NCI-H2081 treated with DMSO at 0.1 percent for 48 hours (cell line): ENCODE results near the gene CCS.
"Not testable (repeated sequence)": the region's sequence is repeated elsewhere in the genome, so short reads cannot be mapped to it uniquely, and the experiment has no call there.

Experiments used
- DNase-seq: peaks from one replicate; lab custom pipeline; 2025; lab: John Stamatoyannopoulos, UW

The CCS gene

DNA sequence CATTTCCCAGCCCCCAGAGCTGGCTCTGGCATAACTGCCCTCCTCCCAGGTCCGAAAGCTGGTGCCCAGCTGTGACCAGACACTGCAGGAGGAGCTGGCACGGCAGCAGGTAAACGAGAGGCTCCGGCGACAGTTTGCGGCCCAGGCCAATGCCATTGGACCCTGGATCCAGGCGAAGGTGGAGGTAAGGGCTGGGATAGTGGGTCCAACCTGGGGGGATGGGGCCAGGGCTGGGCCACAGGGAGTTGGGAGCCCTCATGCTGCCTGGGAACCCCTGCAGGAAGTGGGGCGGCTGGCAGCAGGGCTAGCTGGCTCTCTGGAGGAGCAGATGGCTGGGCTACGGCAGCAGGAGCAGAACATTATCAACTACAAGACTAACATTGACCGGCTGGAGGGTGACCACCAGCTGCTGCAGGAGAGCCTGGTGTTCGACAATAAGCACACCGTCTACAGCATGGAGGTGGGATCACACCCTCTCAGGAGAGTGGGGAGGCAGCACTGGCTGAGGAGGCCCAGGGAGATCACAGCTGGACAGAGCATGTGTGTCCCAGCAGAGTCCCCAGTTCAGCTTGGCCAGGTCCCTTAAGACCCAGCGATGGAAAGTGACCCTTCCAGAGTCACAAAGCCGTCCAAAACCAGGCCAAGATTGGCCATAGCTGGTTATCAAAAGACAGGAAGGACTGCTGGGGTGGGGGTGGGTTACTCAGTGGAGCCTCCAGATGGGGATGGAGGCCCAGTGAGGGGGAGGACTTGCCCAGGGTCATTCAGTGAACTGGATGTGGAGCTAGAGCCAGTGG is 31.6 kb upstream of the CCS start:
- DNase-seq = no peak

GRCh38 chr11:66561975-66562248 is 31.1 kb upstream of the CCS start:
- DNase-seq = no peak

DNA sequence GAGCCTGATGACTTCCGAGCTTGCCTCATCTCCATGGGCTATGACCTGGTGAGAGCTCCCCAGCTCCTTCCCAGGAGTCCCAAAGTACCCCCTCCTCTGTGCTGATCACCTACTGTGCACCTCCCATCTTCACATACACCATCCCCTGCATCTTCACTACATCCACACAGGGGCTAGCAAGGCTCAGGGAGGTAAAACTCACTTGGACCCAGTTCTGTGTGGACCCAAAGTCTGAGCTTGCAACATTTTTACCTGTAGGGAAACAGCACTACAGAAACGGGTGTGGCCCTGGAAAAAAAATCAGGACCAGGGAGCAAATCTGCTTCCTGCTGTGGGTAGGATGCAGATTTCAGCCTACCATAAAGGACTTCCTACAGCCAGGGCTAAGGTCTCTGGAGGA is 30.7 kb upstream of the CCS start:
- no peak for DNase-seq

DNA sequence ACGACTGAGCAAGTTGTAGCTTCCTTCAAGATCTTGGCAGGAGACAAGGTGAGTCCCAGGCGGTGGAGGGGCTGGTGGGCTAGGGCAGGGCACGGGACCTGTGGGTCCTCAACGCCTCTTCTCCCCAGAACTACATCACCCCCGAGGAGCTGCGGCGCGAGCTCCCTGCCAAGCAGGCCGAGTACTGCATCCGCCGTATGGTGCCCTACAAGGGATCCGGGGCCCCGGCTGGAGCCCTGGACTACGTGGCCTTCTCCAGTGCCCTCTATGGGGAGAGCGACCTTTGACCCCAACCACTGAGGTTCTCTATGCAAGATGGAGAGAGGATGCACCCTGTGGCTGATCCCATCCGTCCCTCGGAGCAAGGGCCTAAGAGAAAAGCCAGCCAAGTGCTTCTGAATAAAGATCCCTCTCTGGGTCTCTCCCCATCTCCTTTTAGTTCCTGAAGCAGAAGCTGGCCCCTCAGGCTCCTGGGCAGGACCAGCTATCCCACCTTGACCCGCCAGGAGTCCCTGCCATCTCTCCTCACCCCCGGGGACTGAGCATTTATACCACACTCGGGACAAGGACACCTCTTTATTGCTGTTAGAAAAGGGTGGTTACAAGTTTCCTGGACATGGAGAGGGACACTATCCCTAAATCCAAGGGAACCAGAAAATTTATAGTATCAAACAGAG is 29.9 kb upstream of the CCS start:
- no peak for DNase-seq

- DNase-seq = no peak
Observed at GRCh38 chr11:66563832-66564231, 29.2 kb upstream of the CCS start.

GRCh38 chr11:66564538-66564937 is 28.4 kb upstream of the CCS start:
- no peak for DNase-seq

- DNase-seq = no peak
Observed at GRCh38 chr11:66564984-66565383, 28.0 kb upstream of the CCS start.

- no peak for DNase-seq
Observed at GRCh38 chr11:66566221-66566620, 26.8 kb upstream of the CCS start.

DNA sequence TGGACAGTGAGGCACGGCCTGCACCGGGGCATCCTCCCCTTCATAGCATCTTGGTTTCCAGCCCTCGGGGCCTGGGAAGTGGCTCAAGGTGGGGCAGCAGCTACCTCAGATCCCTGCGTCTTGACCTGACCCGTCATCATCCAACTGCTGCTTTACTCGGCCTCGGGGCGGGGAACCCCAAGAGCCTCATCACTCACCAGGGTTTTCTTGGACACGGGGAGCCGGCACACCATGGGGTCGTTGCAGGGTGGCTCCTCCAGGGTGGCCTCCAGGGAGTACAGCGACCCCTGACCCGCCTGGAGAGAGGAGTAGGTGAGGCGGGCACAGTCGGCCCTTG is 25.2 kb upstream of the CCS start:
- DNase-seq = no peak

- no peak for DNase-seq
Observed at GRCh38 chr11:66568124-66568916, 24.7 kb upstream of the CCS start, which contains the start of gene CTSF. CTSF (minus strand) TSS chr11:66568606; CDS start chr11:66568486, 120 bp downstream.

GRCh38 chr11:66569076-66569475 is 23.9 kb upstream of the CCS start:
- no peak for DNase-seq

DNA sequence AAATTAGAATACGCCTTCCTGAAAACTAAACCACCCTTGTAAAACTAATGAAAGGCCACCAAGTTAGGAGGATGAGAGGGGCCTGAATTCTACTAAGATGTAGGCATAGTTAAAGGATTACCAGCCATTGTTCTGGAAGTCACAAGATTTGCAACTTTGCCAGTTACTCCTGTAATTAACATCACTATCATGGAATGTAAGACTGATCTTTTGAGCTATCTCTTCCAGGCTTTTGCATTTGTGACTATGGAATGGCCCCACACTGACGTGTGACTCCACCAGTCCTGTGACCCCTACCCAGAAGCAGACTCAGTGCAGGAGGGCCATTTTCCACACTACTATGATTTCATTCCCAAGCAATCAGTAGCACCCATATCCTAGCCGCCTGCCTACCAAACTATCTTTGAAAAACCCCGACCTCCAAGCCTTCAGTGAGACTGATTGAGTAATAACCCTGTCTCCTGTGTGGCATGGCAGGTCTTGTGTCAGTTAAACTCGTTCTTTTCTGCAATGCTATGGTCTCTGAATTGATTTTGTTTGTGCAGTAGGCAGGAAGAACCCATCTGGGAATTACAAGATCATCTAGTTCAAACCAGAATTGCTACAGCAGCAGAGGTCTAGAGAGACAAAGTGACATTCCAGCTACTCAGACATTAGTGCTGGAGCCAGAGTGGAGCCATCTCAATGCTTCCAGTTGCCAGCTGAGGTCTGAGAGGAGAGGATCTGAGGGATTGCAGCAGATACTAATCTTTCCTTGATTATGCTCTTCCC is 22.7 kb upstream of the CCS start:
- no peak for DNase-seq

DNA sequence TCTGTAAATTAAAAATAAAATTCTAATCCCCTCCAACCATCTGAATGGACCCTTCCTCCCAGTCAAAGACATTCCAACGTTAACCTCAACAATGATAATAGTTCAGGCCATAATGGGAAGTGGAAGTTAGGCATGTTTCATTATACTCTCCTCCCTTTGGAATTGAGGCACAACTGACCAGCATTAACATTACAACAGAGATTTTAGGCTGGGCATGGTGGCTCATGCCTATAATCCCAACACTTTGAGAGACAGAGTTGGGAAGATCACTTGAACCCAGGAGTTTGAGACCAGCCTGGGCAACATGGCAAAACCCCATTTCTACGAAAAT is 22.2 kb upstream of the CCS start:
- no peak for DNase-seq

- DNase-seq = no peak
Observed at GRCh38 chr11:66579017-66579606, 13.9 kb upstream of the CCS start.

- no peak for DNase-seq
Observed at GRCh38 chr11:66580803-66581202, 12.2 kb upstream of the CCS start.

- DNase-seq = no peak
Observed at GRCh38 chr11:66581261-66581660, 11.7 kb upstream of the CCS start.

- DNase-seq = not testable (repeated sequence)
Observed at GRCh38 chr11:66582565-66583147, 10.3 kb upstream of the CCS start.

- DNase-seq = not testable (repeated sequence)
Observed at GRCh38 chr11:66585447-66585846, 7.5 kb upstream of the CCS start.

DNA sequence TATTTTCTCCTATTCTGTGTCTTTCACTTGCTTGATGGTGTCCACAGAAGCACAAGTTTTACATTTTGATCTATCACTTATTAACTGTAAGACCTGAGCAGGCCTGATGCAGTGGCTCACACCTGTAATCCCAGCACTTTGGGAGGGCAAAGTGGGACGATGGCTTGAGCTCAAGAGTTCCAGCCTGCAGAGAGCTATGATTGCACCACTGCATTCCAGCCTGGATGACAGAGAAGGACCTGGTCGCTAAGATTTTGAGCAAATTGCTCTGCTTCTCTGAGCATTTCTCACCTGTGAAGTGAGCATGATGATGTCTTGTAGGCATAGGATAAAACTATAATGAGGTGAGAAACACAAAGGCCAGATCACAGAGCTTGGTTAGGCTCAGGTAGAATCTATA is 6.8 kb upstream of the CCS start:
- DNase-seq = no peak

DNA sequence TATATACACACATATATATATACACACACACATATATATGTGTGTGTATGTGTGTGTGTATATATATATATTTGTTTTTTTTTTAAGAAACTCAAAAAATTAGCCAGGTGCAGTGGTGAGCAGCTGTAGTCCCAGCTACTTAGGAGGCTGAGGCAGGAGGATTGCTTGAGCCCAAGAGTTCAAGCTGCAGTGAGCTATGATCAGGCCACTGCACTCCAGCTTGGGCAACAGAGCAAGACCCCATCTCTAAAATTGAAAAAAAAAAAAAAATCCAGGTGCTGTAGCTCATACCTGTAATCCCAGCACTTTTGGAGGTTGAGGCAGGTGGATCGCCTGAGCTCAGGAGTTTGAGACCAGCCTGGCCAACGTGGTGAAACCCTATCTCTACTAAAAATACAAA is 3.7 kb upstream of the CCS start:
- DNase-seq = not testable (repeated sequence)

DNA sequence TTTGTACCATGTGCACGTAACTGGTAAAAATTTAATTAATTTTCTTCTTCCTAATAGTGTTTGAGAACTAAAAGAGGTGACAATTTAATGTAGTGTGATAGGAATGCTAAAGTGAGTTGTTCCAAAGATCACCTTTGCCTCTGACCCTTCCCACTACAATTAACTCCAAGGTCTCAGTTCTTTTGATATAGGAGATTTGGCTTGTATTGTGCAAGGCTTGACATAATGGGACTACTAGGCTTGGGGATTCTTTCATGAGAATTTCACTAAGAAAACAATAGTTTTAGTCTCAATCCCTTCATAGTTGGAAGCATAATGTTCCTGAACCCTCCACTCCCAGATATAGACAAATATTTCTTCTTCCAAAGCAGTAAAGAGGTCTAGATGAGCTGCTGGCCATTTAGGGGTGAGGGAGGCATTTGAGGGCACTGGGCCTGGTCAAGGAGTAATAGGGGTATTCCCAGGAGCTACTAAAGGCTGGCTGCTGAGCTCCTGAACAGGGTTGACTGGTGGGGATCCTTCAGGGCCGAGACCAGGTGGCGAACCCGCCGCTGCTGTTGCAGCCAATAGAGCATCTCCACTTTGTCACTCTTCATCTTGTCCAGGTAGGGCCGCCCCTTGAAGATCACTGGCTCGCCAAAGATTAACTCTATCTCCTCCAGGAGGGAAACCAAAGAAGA is 2.8 kb upstream of the CCS start:
- DNase-seq = no peak
